Esophagus squamous epithelium (tissue), 5 donors: ENCODE measurements around the gene ADAMTSL1. TPM values are rescaled to one million over a fixed set of nuclear protein-coding genes. Genes with fewer than 3 reads are reported as not detected.

ENCODE experiments used
- DNase-seq: peaks from one replicate; lab custom pipeline; 2025; lab: John Stamatoyannopoulos, UW
- H3K27ac ChIP-seq, 4 donors: fragments of 200-600 bp; sonication (generic); one replicate each; pipeline ENCODE4 v1.5.1; 2016 to 2019; ENCODE audit warnings: mild to moderate bottlenecking in 1 of 4
- H3K27me3 ChIP-seq, 4 donors: fragments of 200-600 bp; sonication (generic); 1 replicate in 3 of 4; 2 replicates in 1 of 4; pipeline versions ENCODE4 v1.5.1 to v1.6.0; 2017 to 2021; ENCODE audit warnings: antibody characterized with exemption in 1 of 4
- H3K36me3 ChIP-seq, 3 donors: fragments of 200-600 bp; sonication (generic); one replicate each; pipeline ENCODE4 v1.5.1; 2016 to 2019
- H3K4me1 ChIP-seq, 3 donors: fragments of 200-600 bp; sonication (generic); one replicate each; pipeline ENCODE4 v1.5.1; 2017 to 2019
- H3K4me3 ChIP-seq, 4 donors: fragments of 200-600 bp; sonication (generic); 1 replicate in 3 of 4; 2 replicates in 1 of 4; pipeline ENCODE4 v1.5.1; 2016 to 2019; ENCODE audit warnings: mild to moderate bottlenecking in 2 of 4, moderate library complexity in 1 of 4
- H3K9me3 ChIP-seq, 3 donors: fragments of 200-600 bp; sonication (generic); one replicate each; pipeline ENCODE4 v1.5.1; 2016 to 2019
- POLR2A ChIP-seq, 4 donors: fragments of 450-650 bp; IDR thresholded peaks; one replicate each; pipeline ENCODE4 v1.6.1; 2017; ENCODE audit warnings: antibody characterized with exemption in 4 of 4, mild to moderate bottlenecking in 4 of 4, moderate library complexity in 3 of 4
- WGBS, 2 donors: methylation state at CpG; one replicate each; pipeline ENCODE4 v1.1.5; 2018; 5-methylcytosine and 5-hydroxymethylcytosine counted together
- intact Hi-C: fragments of 100-400 bp; cut with DNase I; formaldehyde crosslinking; loops from one replicate; pipeline ENCODE4 v1.15.0; 2022
- total RNA-seq, 4 donors: library from RNA; depleted of rRNA; stranded (reverse); fragments of >200 nt; gene quantifications; one replicate each; pipeline ENCODE4 v1.1.0, GENCODE V29; 2016
- TF ChIP-seq, protein P1 (sequence below), 6 experiments: fragments of 450-650 bp in 4 of 6; fragments of 200-600 bp in 2 of 6; sonication (generic) in 2 of 6; IDR thresholded peaks; one replicate each; pipeline ENCODE4 v1.5.1; 2016 to 2019; ENCODE audit warnings: antibody characterized with exemption in 6 of 6, mild to moderate bottlenecking in 4 of 6, moderate library complexity in 4 of 6
- donor health status: DM: yes; HTN: yes; CAD: no.

Gene ADAMTSL1
- total RNA-seq, 4 donors from 2014 or later: 0.80 to 23.7 (median 2.3) TPM

DNA sequence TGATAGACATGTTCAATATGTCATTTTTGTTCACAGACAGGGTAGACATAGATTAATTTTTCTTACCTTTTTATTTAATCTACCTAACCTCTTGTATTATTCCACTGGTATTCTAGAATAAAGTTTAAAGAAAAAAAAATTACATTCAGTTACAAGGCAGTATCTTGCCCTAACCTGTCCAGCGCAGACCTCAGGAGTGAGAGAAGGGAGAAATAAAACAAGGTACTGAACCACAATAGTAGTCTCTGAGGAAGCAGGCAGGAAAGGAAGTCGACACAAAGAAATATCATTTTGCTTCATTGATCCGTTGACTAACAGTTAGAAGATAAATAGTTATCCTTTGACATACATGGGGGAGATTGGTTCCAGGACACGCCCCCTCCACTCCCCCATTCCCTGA is 12.5 kb upstream of the ADAMTSL1 start:
- 39% methylated on average over 4 of the region's 4 CpGs for WGBS, 2 donors
- TF ChIP-seq, protein P1, sequence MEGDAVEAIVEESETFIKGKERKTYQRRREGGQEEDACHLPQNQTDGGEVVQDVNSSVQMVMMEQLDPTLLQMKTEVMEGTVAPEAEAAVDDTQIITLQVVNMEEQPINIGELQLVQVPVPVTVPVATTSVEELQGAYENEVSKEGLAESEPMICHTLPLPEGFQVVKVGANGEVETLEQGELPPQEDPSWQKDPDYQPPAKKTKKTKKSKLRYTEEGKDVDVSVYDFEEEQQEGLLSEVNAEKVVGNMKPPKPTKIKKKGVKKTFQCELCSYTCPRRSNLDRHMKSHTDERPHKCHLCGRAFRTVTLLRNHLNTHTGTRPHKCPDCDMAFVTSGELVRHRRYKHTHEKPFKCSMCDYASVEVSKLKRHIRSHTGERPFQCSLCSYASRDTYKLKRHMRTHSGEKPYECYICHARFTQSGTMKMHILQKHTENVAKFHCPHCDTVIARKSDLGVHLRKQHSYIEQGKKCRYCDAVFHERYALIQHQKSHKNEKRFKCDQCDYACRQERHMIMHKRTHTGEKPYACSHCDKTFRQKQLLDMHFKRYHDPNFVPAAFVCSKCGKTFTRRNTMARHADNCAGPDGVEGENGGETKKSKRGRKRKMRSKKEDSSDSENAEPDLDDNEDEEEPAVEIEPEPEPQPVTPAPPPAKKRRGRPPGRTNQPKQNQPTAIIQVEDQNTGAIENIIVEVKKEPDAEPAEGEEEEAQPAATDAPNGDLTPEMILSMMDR (IDR thresholded peaks at IDR 0.05): no peak
- no peak for TF ChIP-seq POLR2A (IDR thresholded peaks at IDR 0.05)
- no peaks in the 10 kb centered on the region for H3K36me3 ChIP-seq
- no peak overlapping the region for H3K4me3 ChIP-seq
- intact Hi-C loops: no loop called here
- no peaks in the 10 kb centered on the region for H3K9me3 ChIP-seq
- peaks cover 5 to 32% (median 11%) of the 10 kb centered on the region in 3 donors for H3K4me1 ChIP-seq
- no peaks in the 10 kb centered on the region for H3K27me3 ChIP-seq
- DNase-seq: no peak
- H3K27ac ChIP-seq: no peak overlapping the region

DNA sequence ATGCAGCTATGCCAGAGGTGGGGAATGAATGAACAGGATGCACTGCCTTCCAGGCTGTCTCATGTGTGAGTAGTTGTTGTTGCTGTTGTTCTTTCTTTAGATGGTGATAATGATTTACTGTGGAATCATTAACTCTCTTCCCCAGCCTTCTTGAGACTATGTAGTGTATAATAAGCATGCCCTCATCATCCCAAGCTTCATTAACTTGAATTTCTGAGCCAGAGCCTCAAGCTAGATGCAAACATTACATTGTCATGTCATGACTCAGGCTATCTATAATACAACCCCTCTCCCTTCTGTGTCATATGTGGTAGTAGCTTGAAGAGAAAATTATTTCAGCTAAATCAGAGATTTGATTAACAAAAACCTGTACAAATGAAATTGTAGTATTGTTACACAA is 10.0 kb upstream of the ADAMTSL1 start:
- no peak for TF ChIP-seq POLR2A (IDR thresholded peaks at IDR 0.05)
- TF ChIP-seq, protein P1 (IDR thresholded peaks at IDR 0.05): no peak
- Histone ChIP-seq H3K9me3 (no peaks in the 10 kb centered on the region), H3K36me3 (no peaks in the 10 kb centered on the region), H3K27me3 (no peaks in the 10 kb centered on the region), H3K4me3 (no peak overlapping the region), H3K4me1 (peaks cover 5 to 28% (median 11%) of the 10 kb centered on the region in 3 donors), H3K27ac (no peak overlapping the region)
- DNase-seq: no peak
- intact Hi-C loops: no loop called here

DNA sequence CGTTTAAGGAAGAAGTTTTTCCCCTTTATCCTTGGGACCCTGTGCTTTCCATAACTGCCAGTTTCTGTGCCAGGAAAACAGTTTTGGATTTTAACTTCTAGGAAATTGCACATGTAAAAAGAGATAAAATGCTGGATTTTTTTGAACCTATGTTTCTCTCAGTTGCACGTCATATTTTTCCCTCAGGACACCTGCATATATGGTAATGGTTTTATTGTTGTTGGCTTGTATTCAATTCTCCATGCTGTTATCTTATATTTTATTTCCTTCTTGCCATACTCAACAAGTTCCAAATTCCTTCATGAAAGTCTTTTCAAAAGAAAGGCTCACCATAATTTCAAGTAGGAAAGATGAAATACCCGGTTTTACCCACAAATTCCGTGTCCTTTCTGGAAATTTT is 7.9 kb upstream of the ADAMTSL1 start:
- 67 to 71% methylated on average over 4 of the region's 4 CpGs for WGBS, 2 donors

DNA sequence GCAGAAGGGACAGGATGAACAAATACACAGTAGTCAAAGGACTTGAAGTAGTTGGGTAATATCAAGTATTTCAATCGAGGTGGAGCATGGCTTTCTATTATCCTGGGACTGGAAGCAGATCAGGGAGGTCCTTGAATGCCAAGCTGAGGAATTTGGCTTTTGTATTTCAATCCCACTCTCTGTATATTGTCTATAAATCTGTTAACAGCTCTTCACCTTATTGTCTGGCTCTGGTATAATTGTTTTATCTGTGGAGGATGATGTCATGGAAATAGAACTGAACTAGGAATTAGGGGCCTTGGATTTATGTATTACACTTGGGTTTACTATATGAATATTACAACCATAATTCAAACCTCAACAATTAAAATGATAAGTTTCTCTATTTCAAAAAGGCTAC is 6.3 kb upstream of the ADAMTSL1 start:
- H3K27me3 ChIP-seq: no peaks in the 10 kb centered on the region
- no peak overlapping the region for H3K4me3 ChIP-seq
- H3K9me3 ChIP-seq: peaks cover 0 to 7% (median 5%) of the 10 kb centered on the region in 3 donors
- H3K36me3 ChIP-seq: no peaks in the 10 kb centered on the region
- H3K27ac ChIP-seq: no peak overlapping the region
- H3K4me1 ChIP-seq: peaks cover 3 to 10% (median 6%) of the 10 kb centered on the region in 3 donors
- WGBS, 2 donors: 35 to 50% methylated on average over 1 of the region's 1 CpG
- DNase-seq: no peak
- no peak for TF ChIP-seq POLR2A (IDR thresholded peaks at IDR 0.05)
- TF ChIP-seq, protein P1 (IDR thresholded peaks at IDR 0.05): no peak
- intact Hi-C loops: no loop called here

More for the DNA sequence above, 7.9 kb upstream of the ADAMTSL1 start:
- no peak overlapping the region for H3K27ac ChIP-seq
- peaks cover 0 to 7% (median 5%) of the 10 kb centered on the region in 3 donors for H3K9me3 ChIP-seq
- peaks cover 0 to 8% (median 0%) of the 10 kb centered on the region in 3 donors for H3K4me1 ChIP-seq
- no peak overlapping the region for H3K4me3 ChIP-seq
- TF ChIP-seq, protein P1 (IDR thresholded peaks at IDR 0.05): no peak
- no peak for TF ChIP-seq POLR2A (IDR thresholded peaks at IDR 0.05)
- H3K27me3 ChIP-seq: no peaks in the 10 kb centered on the region
- no peaks in the 10 kb centered on the region for H3K36me3 ChIP-seq
- DNase-seq: no peak
- intact Hi-C loops: no loop called here

DNA sequence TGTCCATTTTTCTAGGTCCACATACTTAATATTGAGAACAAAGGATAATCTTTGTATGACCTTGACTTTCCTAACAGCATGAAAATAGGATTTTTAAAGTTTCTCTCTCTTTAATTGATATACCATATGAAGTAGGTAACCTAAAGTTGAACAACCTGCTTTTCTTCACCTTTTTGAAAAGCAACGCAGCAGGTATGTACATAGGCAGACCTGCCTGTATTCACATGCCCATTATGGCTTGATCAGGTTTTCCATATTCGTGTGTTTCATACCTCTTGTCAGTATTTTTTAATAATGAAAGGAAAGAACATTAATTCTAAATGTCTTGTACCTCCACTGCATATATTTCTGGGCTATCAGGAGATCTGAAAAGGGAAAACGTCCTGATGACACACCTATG is 1.5 kb upstream of the ADAMTSL1 start:
- Histone ChIP-seq H3K36me3 (no peaks in the 10 kb centered on the region), H3K27me3 (no peaks in the 10 kb centered on the region), H3K27ac (peak overlapping the region; percentile 60 to 79 (median 68)), H3K9me3 (peaks cover 0 to 7% (median 5%) of the 10 kb centered on the region in 3 donors), H3K4me3 (peak overlapping the region in 1 of 4 donors; percentile 62), H3K4me1 (peaks cover 15 to 27% (median 20%) of the 10 kb centered on the region in 3 donors)
- intact Hi-C loops: no loop called here
- WGBS, 2 donors: 28 to 41% methylated on average over 3 of the region's 3 CpGs
- DNase-seq: no peak
- TF ChIP-seq POLR2A (IDR thresholded peaks at IDR 0.05): no peak
- TF ChIP-seq, protein P1 (IDR thresholded peaks at IDR 0.05): no peak
